Tibial nerve (tissue), 4 donors: Measurements from ENCODE around the gene BORCS6.
A peak's percentile ranks its signal among the peaks of the same experiment; 100 is the strongest.

ENCODE experiments used
- CTCF ChIP-seq, 5 experiments: fragments of 200-600 bp in 3 of 5; fragments of 450-650 bp in 2 of 5; sonication (generic) in 3 of 5; IDR thresholded peaks; one replicate each; pipeline ENCODE4 v1.5.1; 2016 to 2019; ENCODE audit warnings: antibody characterized with exemption in 5 of 5, mild to moderate bottlenecking in 3 of 5, moderate library complexity in 2 of 5
- EP300 ChIP-seq, 2 donors: sonication (generic); formaldehyde crosslinking; IDR thresholded peaks; one replicate each; pipeline ENCODE4 v1.6.1; 2017; ENCODE audit warnings: antibody characterized with exemption in 2 of 2, mild to moderate bottlenecking in 1 of 2
- POLR2A ChIP-seq, 2 donors: fragments of 450-650 bp; IDR thresholded peaks; one replicate each; pipeline ENCODE4 v1.6.1; 2017; ENCODE audit warnings: antibody characterized with exemption in 2 of 2, mild to moderate bottlenecking in 2 of 2, moderate library complexity in 2 of 2

- TF ChIP-seq POLR2A (IDR thresholded peaks at IDR 0.05) (no peak), CTCF (IDR thresholded peaks at IDR 0.05) (no peak), EP300 (IDR thresholded peaks at IDR 0.05) (peak; percentile 11 to 51)
Observed at GRCh38 chr17:8163978-8164814, 25.8 kb downstream of the BORCS6 start.
